Subcutaneous adipose tissue (tissue), 4 donors: ENCODE results near the gene AP5S1. TPM values are rescaled to one million over a fixed set of nuclear protein-coding genes. Genes with fewer than 3 reads are reported as not detected.

Experiments
- CTCF ChIP-seq: fragments of 450-650 bp; IDR thresholded peaks from one replicate; pipeline ENCODE4 v1.5.1; 2016; ENCODE audit warnings: low read depth, mild to moderate bottlenecking, control low read depth, antibody characterized with exemption, moderate library complexity
- total RNA-seq, 4 donors: library from RNA; depleted of rRNA; stranded (reverse); fragments of >200 nt; gene quantifications; one replicate each; pipeline ENCODE4 v1.1.0, GENCODE V29; 2016

Gene AP5S1
- total RNA-seq, 4 donors from 2014 or later, result 8.0 to 15.1 (median 10.6) TPM

GRCh38 chr20:3814928-3815495 is 5.3 kb upstream of the AP5S1 start:
- no peak for TF ChIP-seq CTCF

- no peak for TF ChIP-seq CTCF
These were observed 4.5 kb upstream of the AP5S1 start for GRCh38 chr20:3815703-3816315.

GRCh38 chr20:3818155-3819151 is 1.9 kb upstream of the AP5S1 start:
- no peak for TF ChIP-seq CTCF

GRCh38 chr20:3819411-3820047 is 818 bp upstream of the AP5S1 start:
- TF ChIP-seq CTCF, result no peak

GRCh38 chr20:3820901-3821727 is 767 bp downstream of the AP5S1 start:
- no peak for TF ChIP-seq CTCF

GRCh38 chr20:3821996-3822395 is 1.6 kb downstream of the AP5S1 start:
- no peak for TF ChIP-seq CTCF
